ENCODE data around the gene EIF1B.

GRCh38 chr3:40268802-40269524 is 40.5 kb upstream of the EIF1B start:
- no peak for TF ChIP-seq EZH2 (IDR thresholded peaks at IDR 0.05; ENCODE audit: borderline replicate concordance, low read depth, low read length, severe bottlenecking)
- no peak for TF ChIP-seq CTCF (IDR thresholded peaks at IDR 0.05; ENCODE audit: borderline replicate concordance, extremely low read depth, low read length, poor library complexity, severe bottlenecking)
